ENCODE measurements around the gene PYGB. TPM values are rescaled to one million over a fixed set of nuclear protein-coding genes. Genes with fewer than 3 reads are reported as not detected.

The PYGB gene
- 129 and 155 TPM in 2 replicates for total RNA-seq

DNA sequence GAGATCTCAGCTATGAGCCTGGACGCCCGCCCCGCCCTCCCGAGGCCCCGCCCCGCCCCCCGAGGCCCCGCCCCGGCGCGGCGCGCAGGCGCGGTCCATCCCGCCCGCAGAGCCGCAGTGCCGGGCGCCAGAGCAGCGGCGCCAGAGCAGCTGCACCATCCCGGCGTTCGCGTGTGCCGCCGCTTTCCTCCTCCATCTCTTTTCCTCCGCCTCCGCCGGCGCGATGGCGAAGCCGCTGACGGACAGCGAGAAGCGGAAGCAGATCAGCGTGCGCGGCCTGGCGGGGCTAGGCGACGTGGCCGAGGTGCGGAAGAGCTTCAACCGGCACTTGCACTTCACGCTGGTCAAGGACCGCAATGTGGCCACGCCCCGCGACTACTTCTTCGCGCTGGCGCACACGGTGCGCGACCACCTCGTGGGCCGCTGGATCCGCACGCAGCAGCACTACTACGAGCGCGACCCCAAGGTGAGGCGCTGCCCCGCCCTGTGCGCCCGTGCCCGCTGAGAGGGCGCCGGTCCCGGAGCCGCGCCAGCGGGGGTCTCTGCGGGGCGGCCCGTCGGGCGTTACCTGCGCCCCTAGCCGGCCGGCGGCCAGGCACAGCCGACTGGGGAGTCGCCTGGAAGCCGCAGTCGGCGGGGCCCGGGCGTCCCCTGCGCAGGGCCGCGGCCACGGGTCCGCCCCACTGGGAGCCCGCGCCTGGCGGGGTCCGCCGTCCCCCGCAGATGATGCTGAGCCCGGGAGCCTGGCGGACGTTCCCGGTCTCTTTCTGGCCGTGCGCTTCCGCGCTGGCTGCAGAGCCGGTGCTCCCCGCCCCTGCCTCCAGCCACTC, at the start of gene PYGB:
Gene PYGB, plus strand, starts transcription at position 130 of the 830 bp plus-strand sequence. Its CDS starts 94 bp downstream, at position 224.
- no peak for DNase-seq (ENCODE audit: low read depth)

- DNase-seq (ENCODE audit: low read depth) = no peak
Observed at GRCh38 chr20:25198663-25199383, 49.1 kb upstream of the PYGB start.

DNA sequence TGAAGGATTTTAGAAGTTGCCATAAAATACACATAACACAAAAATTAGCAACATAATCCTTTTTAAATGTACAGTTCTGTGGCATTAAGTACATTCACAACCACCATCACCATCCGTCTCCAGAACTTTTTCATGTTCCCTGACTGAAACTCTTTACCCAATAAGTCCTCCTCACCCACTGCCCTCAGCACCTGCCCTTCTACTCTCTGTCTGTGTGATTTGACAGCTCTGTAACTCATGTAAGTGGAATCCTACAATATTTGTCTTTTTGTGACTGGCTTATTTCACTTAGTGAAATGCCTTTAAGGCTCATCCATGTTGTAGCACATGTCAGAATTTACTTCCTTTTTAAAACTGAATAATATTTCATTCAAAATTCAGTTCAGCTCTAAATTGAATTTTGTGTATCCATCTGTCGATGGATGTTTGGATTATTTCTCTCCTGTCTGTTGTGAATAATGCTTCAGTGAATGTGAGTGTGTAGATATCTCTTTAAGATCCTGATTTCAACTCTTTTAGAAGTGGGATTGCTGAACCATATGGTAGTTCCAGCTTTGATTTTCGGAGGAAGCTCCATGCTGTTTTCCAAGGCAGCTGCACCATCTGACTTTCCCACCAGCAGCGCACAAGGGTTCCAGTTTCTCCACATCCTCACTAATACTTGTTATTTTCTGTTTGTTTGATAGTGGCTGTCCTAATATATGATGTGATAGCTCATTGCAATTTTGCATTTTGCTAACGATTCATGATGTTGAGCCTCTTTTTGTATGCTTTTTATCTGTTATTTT, 48.2 kb upstream of the PYGB start:
- no peak for DNase-seq (ENCODE audit: low read depth)

- no peak for DNase-seq (ENCODE audit: low read depth)
Observed at GRCh38 chr20:25203089-25203488, 44.8 kb upstream of the PYGB start.

DNA sequence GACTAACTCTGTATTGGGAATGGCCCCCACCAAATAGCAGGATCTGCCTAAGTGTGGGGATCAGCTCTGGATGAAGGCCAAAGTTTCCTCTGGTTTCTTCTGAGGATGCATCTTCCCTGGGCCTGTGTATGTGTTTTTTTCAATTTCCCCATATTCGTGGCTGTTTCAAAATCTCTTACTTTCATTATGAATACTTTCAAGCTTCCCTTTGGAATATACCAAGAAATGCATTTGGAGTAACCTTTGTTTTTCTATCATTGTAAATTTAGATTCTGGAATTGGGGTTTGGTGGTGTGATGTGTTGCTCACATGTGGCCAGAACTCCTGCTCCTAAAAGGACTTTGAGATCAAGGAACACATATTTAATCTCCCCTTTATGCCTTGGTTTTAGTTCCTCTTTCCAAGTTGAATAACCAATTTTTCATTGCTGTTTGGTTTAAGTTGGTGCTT, 44.0 kb upstream of the PYGB start:
- no peak for DNase-seq (ENCODE audit: low read depth)

GRCh38 chr20:25204550-25205276, 43.2 kb upstream of the PYGB start:
- no peak for DNase-seq (ENCODE audit: low read depth)

- DNase-seq (ENCODE audit: low read depth) = no peak
Observed at GRCh38 chr20:25205277-25206062, 42.4 kb upstream of the PYGB start.

DNA sequence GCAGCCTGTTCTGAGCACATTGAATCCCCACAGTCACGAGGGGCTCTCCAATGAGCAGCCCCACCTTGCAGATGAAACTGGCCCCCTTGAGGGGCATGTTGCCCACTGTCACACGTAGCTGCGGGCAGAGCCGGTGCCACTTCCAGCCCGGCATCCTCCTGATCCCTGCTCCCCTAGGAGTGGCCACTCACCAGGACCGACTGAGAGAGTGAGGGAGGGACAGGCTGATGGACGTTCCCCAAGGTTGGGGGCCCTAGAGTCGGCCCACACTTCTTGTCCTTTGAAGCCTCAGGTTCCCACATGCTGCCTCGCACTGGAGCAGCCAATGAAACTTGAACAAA, 41.9 kb upstream of the PYGB start:
- DNase-seq (ENCODE audit: low read depth) = no peak

- no peak for DNase-seq (ENCODE audit: low read depth)
Observed at GRCh38 chr20:25206548-25206947, 41.3 kb upstream of the PYGB start.

GRCh38 chr20:25207149-25207959, 40.5 kb upstream of the PYGB start:
- no peak for DNase-seq (ENCODE audit: low read depth)

GRCh38 chr20:25207960-25208534, 39.8 kb upstream of the PYGB start:
- no peak for DNase-seq (ENCODE audit: low read depth)

DNA sequence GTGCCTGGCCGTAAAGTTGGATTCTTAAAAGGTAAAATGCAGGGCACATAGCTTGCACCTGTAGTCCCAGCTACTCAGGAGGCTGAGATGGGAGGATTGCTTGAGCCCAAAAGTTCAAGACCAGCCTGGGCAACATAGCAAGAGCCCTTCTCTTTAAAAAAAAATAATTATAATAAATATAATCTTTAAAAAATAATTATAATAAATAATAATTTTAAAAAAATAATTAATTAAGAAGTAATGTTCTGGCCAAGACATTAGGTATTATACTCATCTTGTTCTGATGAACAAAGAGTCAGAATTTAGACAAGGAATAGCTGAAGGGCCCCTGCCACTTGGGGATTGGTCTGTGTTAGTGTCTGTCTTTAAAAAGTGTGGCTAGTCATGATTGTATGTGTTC, 38.5 kb upstream of the PYGB start:
- no peak for DNase-seq (ENCODE audit: low read depth)

GRCh38 chr20:25209911-25210310, 38.0 kb upstream of the PYGB start:
- no peak for DNase-seq (ENCODE audit: low read depth)

DNA sequence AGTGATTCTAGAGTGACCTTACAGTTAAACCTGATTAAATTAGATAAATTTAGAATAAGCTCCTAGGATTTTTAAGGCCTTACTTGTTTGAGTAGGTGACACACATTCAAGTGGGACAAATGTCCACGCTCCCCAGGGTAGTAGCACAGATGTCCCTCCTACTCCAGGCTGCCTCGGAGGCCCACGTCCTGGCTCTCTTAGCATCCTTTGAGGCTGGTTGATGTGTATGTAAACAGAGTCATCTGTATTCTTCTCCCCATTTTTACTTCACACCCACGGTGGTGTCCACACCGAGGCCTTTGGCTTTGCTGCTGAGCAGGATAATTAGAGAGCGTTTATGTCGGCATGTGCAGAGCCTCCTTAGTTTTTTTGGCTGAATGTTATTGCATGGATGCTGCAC, 36.6 kb upstream of the PYGB start:
- no peak for DNase-seq (ENCODE audit: low read depth)

DNA sequence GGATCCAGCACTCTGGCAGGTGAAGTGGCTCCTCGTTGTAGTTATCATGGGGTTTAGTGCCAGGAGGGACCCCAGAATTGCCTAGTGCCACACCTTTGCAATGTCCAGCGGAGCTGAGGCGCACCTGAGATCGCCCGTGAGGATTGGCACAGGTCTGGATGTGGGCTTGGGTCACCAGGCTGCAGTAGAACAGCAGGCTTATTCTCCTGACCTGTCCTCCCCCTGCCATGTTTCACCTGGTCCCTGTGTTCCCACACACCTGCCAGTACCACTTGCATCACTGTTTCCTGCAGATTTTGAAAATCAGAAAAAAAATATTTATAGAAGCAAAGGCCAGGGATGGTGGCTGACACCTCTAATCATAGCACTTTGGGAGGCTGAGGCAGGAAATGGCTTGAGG, 35.6 kb upstream of the PYGB start:
- DNase-seq (ENCODE audit: low read depth) = no peak

GRCh38 chr20:25213566-25214425, 34.1 kb upstream of the PYGB start:
- no peak for DNase-seq (ENCODE audit: low read depth)

DNA sequence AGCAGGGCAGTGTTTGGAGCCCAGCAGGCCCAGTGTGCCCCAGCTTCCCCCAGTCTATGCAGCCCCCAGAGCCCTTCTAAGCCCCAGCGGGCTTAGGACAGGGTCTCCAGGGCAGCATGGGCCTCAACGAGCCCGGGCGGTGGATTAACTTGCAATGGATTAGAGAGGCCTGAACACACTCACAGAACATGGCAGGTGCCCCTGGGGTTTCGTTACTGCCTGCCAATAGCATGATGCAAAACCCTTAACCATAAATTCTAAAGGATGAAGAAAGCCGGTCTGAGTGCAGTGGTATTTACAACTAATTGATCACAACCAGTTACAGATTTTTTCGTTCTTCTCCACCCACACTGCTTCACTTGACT, 33.5 kb upstream of the PYGB start:
- no peak for DNase-seq (ENCODE audit: low read depth)

- no peak for DNase-seq (ENCODE audit: low read depth)
Observed at GRCh38 chr20:25214819-25215218, 33.1 kb upstream of the PYGB start.

- no peak for DNase-seq (ENCODE audit: low read depth)
Observed at GRCh38 chr20:25215521-25215920, 32.4 kb upstream of the PYGB start.
